NCI-H2107 treated with DMSO at 0.1 percent for 48 hours (cell line): ENCODE results near the gene NCBP3.
"Not testable (repeated sequence)": the region's sequence is repeated elsewhere in the genome, so short reads cannot be mapped to it uniquely, and the experiment has no call there.

Experiments used
- DNase-seq: peaks from one replicate; lab custom pipeline; 2025; ENCODE audit not compliant: unreplicated experiment; lab: John Stamatoyannopoulos, UW

Gene NCBP3

GRCh38 chr17:3794152-3794551 lies 51.9 kb downstream of the NCBP3 start:
- DNase-seq: not testable (repeated sequence)

- DNase-seq: not testable (repeated sequence)
Measured at GRCh38 chr17:3793258-3793657, 52.8 kb downstream of the NCBP3 start.

- no peak for DNase-seq
Measured at GRCh38 chr17:3792481-3792880, 53.6 kb downstream of the NCBP3 start.

GRCh38 chr17:3788200-3788599 lies 57.8 kb downstream of the NCBP3 start:
- DNase-seq: no peak

GRCh38 chr17:3785323-3785722 lies 60.7 kb downstream of the NCBP3 start:
- not testable (repeated sequence) for DNase-seq

- no peak for DNase-seq
Measured at GRCh38 chr17:3782751-3783150, 63.3 kb downstream of the NCBP3 start.

- no peak for DNase-seq
Measured at GRCh38 chr17:3780986-3781385, 65.1 kb downstream of the NCBP3 start.

- no peak for DNase-seq
Measured at GRCh38 chr17:3777366-3778120, 68.5 kb downstream of the NCBP3 start.

GRCh38 chr17:3773966-3774365 lies 72.1 kb downstream of the NCBP3 start:
- no peak for DNase-seq

- no peak for DNase-seq
Measured at GRCh38 chr17:3773511-3773910, 72.5 kb downstream of the NCBP3 start.

- DNase-seq: no peak
Measured at GRCh38 chr17:3772764-3773163, 73.3 kb downstream of the NCBP3 start.

- no peak for DNase-seq
Measured at GRCh38 chr17:3771140-3771539, 74.9 kb downstream of the NCBP3 start.

GRCh38 chr17:3770466-3770865 lies 75.6 kb downstream of the NCBP3 start:
- DNase-seq: no peak

- no peak for DNase-seq
Measured at GRCh38 chr17:3768769-3769168, 77.3 kb downstream of the NCBP3 start.

- no peak for DNase-seq
Measured at GRCh38 chr17:3768341-3768740, 77.7 kb downstream of the NCBP3 start.

- DNase-seq: no peak
Measured at GRCh38 chr17:3766779-3767178, 79.3 kb downstream of the NCBP3 start.

GRCh38 chr17:3765981-3766380 lies 80.1 kb downstream of the NCBP3 start:
- no peak for DNase-seq

- DNase-seq: no peak
Measured at GRCh38 chr17:3763777-3764170, 82.3 kb downstream of the NCBP3 start.

- DNase-seq: no peak
Measured at GRCh38 chr17:3762922-3763776, 82.9 kb downstream of the NCBP3 start.

GRCh38 chr17:3761918-3762380 lies 84.1 kb downstream of the NCBP3 start:
- DNase-seq: no peak

GRCh38 chr17:3761036-3761917 lies 84.8 kb downstream of the NCBP3 start:
- DNase-seq: no peak
